Nucleus accumbens (tissue), 56 donors: ENCODE results near the gene C1orf122.

Source experiments
- DNase-seq, 56 donors: peaks; one replicate each; lab custom pipeline; 2025; lab: John Stamatoyannopoulos, UW

Gene C1orf122

GRCh38 chr1:37840711-37841110 is 33.1 kb downstream of the C1orf122 start:
- no peak for DNase-seq

- no peak for DNase-seq
Measured at GRCh38 chr1:37841652-37842051, 34.1 kb downstream of the C1orf122 start.

- DNase-seq = no peak
Measured at GRCh38 chr1:37844536-37844935, 36.9 kb downstream of the C1orf122 start.

- no peak for DNase-seq
Measured at GRCh38 chr1:37845049-37845646, 37.6 kb downstream of the C1orf122 start.

- no peak for DNase-seq
Measured at GRCh38 chr1:37845786-37846185, 38.2 kb downstream of the C1orf122 start.

DNA sequence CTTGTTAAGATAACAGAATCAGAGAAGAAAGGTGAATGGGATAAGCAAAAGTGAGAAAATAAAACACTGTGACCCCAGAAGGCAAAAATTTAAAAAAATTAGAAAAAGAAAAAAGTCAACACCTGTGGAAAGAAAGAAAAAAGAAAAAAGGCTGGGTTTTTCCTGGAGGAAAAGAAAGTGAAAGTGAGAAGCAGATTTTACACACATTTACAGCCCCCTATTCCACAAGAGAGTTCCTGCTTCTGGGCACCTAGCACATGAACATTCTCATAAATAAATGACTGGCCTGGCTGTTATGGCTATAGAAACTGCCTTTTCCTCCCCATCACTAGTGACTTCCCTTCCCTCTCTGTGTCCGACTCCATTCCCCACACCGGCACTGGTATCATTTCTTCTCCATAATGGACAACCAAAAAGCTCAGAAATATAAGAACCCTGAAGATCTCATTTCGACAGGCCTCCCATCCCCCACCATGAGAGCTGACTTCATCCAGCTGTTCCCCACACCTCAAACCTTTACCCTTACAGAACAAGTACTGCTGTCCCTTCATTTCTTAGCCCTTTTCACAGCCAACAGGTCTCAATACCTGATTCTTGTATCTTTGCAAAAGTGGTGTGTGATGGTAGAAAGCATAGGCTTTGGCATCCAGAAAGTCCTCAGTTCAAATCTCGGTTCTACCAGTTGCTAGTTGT is 39.2 kb downstream of the C1orf122 start:
- DNase-seq = no peak

DNA sequence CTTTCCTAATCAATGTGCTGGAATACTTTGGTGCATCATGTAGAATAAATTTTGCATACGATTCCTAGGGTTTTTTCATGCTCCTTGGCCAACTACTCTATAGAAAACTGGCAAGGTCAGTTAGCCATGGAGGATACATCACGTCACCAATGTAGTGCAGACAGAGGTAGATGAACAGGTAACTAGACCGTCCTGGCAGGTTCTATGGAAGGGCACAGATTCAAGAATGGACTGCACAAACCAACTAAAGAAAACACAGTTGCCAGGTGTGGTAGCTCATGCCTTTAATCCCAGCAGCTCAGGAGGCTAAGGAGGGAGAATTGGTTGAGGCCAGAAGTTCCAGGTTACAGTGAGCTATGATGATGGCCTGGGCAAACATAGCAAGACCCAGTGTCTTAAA is 41.9 kb downstream of the C1orf122 start:
- DNase-seq = no peak

DNA sequence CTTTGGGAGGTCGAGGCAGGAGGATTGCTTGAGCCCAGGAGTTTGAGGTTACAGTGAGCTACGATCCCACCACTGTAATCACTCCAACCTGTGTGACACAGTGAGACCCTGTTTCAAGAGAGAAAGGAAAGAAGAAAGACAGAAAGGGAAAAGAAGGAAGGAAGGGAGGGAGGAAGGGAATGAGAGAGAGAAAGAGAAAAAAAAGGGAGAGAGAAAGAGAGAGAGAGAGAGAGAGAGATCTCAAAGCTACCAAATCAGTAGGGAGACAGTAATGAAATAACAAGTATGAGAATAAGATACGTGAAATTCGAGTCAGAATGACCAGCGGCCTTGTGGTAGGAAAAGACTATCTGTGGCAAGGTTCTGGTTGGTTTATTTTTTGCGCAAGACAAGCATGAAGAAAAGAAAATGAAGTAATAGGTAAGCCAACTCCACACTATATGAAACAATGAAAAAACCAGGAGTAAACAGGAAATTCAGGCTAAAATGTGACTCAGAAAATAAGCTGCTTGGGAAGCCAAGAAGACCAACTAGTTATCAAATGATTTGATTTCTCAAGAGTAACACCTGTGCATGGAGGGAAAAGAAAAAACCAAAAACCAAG is 42.9 kb downstream of the C1orf122 start:
- no peak for DNase-seq

DNA sequence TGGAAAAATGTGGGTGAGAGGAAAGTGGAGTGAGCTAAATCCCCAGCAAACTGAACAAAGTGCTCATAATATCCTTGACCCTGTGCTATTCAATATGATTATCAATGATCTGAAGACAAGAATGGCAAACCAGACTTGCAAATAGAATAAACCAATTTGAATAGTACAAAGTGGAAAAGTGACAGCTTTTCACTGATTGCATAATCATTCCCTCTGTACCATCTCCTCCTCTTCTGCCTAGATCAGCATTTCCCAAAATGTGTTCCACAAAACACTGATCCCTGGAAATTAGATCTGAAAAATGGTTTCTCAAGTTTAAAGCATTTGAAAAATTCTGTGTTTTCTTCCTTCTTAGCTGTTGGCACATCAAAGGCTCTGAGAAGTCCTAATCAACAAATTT is 43.7 kb downstream of the C1orf122 start:
- no peak for DNase-seq

DNA sequence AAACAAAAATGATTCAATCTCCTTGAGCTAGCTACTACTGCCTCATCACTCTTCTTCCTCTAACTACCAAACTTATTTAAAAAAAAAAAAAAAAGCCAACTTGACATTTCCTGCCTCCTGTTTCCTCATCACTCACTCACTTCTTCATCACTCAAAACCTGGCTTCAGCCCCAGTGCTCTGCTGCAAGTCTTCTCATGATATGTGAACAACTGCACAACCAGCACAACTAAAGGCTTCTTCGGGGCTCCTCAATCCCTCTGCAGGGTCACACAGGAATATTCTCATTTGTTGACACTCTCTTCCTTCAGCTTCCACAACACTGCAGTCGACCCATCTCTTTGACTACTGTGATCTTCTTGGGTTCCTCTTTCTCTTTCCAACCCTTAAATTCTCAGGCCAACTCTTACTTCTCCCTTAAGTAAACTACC is 44.2 kb downstream of the C1orf122 start:
- no peak for DNase-seq

GRCh38 chr1:37853157-37853556 is 45.6 kb downstream of the C1orf122 start:
- DNase-seq = no peak

GRCh38 chr1:37854406-37854805 is 46.8 kb downstream of the C1orf122 start:
- no peak for DNase-seq
